Stimulated activated CD4-positive, alpha-beta T cell treated with anti-CD3 and anti-CD28 coated beads, Interleukin-4, amount 100 ng/mL, for 24 hours (primary cell): ENCODE measurements around the gene FAM180B.

Experiments
- DNase-seq: peaks from one replicate; pipeline ENCODE4 v3.0.0-alpha.2; 2020

The FAM180B gene

GRCh38 chr11:47570651-47571356 is 15.7 kb upstream of the FAM180B start:
- no peak for DNase-seq

- DNase-seq = no peak
Observed at GRCh38 chr11:47571357-47571729, 15.1 kb upstream of the FAM180B start.

- DNase-seq = no peak
Observed at GRCh38 chr11:47571895-47572294, 14.6 kb upstream of the FAM180B start.

- no peak for DNase-seq
Observed at GRCh38 chr11:47572715-47573255, 13.7 kb upstream of the FAM180B start.

GRCh38 chr11:47573321-47573720 is 13.2 kb upstream of the FAM180B start:
- no peak for DNase-seq

GRCh38 chr11:47577460-47578041 is 8.9 kb upstream of the FAM180B start:
- DNase-seq = no peak

- DNase-seq = peak; percentile 90
Observed at GRCh38 chr11:47578524-47579494, 7.7 kb upstream of the FAM180B start, which contains the start of the genes KBTBD4 and NDUFS3. KBTBD4 (minus strand) TSS chr11:47578970; CDS start chr11:47578951, 19 bp downstream. NDUFS3 (plus strand) TSS chr11:47579074; CDS start chr11:47579092, 18 bp downstream.

- DNase-seq = no peak
Observed at GRCh38 chr11:47583844-47584243, 2.6 kb upstream of the FAM180B start.

GRCh38 chr11:47587039-47587716 is 700 bp downstream of the FAM180B start:
- DNase-seq = no peak

GRCh38 chr11:47587723-47588326 is 1.3 kb downstream of the FAM180B start:
- no peak for DNase-seq

GRCh38 chr11:47589118-47589517 is 2.6 kb downstream of the FAM180B start:
- no peak for DNase-seq

GRCh38 chr11:47589584-47589976 is 3.1 kb downstream of the FAM180B start:
- no peak for DNase-seq

- DNase-seq = no peak
Observed at GRCh38 chr11:47589977-47590861, 3.7 kb downstream of the FAM180B start.

- DNase-seq = no peak
Observed at GRCh38 chr11:47591764-47592163, 5.3 kb downstream of the FAM180B start.

- no peak for DNase-seq
Observed at GRCh38 chr11:47592251-47592650, 5.8 kb downstream of the FAM180B start.

GRCh38 chr11:47592970-47593369 is 6.5 kb downstream of the FAM180B start:
- DNase-seq = no peak

GRCh38 chr11:47593492-47593933 is 7.0 kb downstream of the FAM180B start:
- no peak for DNase-seq

GRCh38 chr11:47593934-47594855 is 7.7 kb downstream of the FAM180B start, which contains the start of gene C1QTNF4:
C1QTNF4 (minus strand) TSS chr11:47594411; CDS start chr11:47590810, 3,601 bp downstream.
- no peak for DNase-seq

- no peak for DNase-seq
Observed at GRCh38 chr11:47595029-47595428, 8.6 kb downstream of the FAM180B start.

GRCh38 chr11:47595967-47596366 is 9.5 kb downstream of the FAM180B start:
- no peak for DNase-seq
